Endothelial cell of umbilical vein (primary cell): Measurements from ENCODE around the gene PNPLA7.

Source experiments
- CTCF ChIP-seq, 2 donors: IDR thresholded peaks; 1 replicate in 1 of 2; 2 replicates in 1 of 2; pipeline ENCODE4 v1.5.1; 2011; ENCODE audit warnings: low read length in 2 of 2, mild to moderate bottlenecking in 2 of 2, moderate library complexity in 2 of 2, control low read depth in 1 of 2, inconsistent platforms in 1 of 2, low read depth in 1 of 2; ENCODE audit not compliant: insufficient read depth in 1 of 2; ENCODE audit errors: extremely low read depth in 1 of 2
- EZH2 ChIP-seq: IDR thresholded peaks from 2 replicates; pipeline ENCODE4 v1.6.1; 2012; ENCODE audit warnings: borderline replicate concordance, low read depth, mild to moderate bottlenecking, moderate library complexity, low read length, inconsistent platforms; ENCODE audit not compliant: severe bottlenecking
- POLR2A ChIP-seq: IDR thresholded peaks from 2 replicates; pipeline ENCODE4 v1.6.1; 2012; ENCODE audit warnings: low read depth, mild to moderate bottlenecking, control low read depth, low read length
- POLR2AphosphoS5 ChIP-seq: IDR thresholded peaks from 2 replicates; pipeline ENCODE4 v1.6.1; 2012; ENCODE audit warnings: low read depth, mild to moderate bottlenecking, control low read depth, low read length, moderate library complexity; ENCODE audit not compliant: insufficient read depth

GRCh38 chr9:137575364-137575715 lies 25.1 kb upstream of the PNPLA7 start:
- TF ChIP-seq POLR2AphosphoS5 = no peak
- TF ChIP-seq EZH2 = no peak
- no peak for TF ChIP-seq POLR2A
- no peak for TF ChIP-seq CTCF (IDR thresholded peaks at IDR 0.05; ENCODE audit: extremely low read depth in 1 of 2, insufficient read depth in 1 of 2, low read depth in 1 of 2, low read length in 2 of 2)
